GM21825 (cell line): ENCODE measurements around the gene NUDT3.

Experiments
- ATAC-seq: cut with Tn5 transposase; IDR thresholded peaks from one replicate; pipeline ENCODE4 v1.9.1; 2021; ENCODE audit warnings: mild to moderate bottlenecking, moderate library complexity; ENCODE audit not compliant: unreplicated experiment

Gene NUDT3

GRCh38 chr6:34242252-34243130, 150.0 kb downstream of the NUDT3 start:
- no peak for ATAC-seq

- ATAC-seq, result no peak
These were observed 150.9 kb downstream of the NUDT3 start for GRCh38 chr6:34241351-34242215.

GRCh38 chr6:34240329-34241248, 151.9 kb downstream of the NUDT3 start:
- no peak for ATAC-seq

GRCh38 chr6:34239893-34240292, 152.6 kb downstream of the NUDT3 start:
- ATAC-seq, result no peak

- no peak for ATAC-seq
These were observed 153.0 kb downstream of the NUDT3 start for GRCh38 chr6:34239500-34239825.

GRCh38 chr6:34238585-34239499, 153.6 kb downstream of the NUDT3 start:
- no peak for ATAC-seq

GRCh38 chr6:34237722-34238584, 154.5 kb downstream of the NUDT3 start:
- peak; percentile 17 for ATAC-seq

GRCh38 chr6:34237316-34237721, 155.2 kb downstream of the NUDT3 start:
- peak; percentile 11 for ATAC-seq

- ATAC-seq, result peak; percentile 57
These were observed 155.8 kb downstream of the NUDT3 start, which contains the start of gene HMGA1 for GRCh38 chr6:34236443-34237315. Gene HMGA1, plus strand, starts transcription at chr6:34236873. Its CDS starts 3,908 bp downstream, at chr6:34240781.

- no peak for ATAC-seq
These were observed 156.4 kb downstream of the NUDT3 start for GRCh38 chr6:34236131-34236442.

GRCh38 chr6:34235307-34236130, 156.9 kb downstream of the NUDT3 start:
- ATAC-seq, result no peak

GRCh38 chr6:34234667-34235306, 157.7 kb downstream of the NUDT3 start:
- ATAC-seq, result no peak

- ATAC-seq, result no peak
These were observed 158.6 kb downstream of the NUDT3 start for GRCh38 chr6:34233867-34234266.

- no peak for ATAC-seq
These were observed 159.6 kb downstream of the NUDT3 start for GRCh38 chr6:34232901-34233300.

- no peak for ATAC-seq
These were observed 160.7 kb downstream of the NUDT3 start for GRCh38 chr6:34231566-34232336.
